B cell (primary cell): ENCODE results near the gene EPHA2. TPM values are rescaled to one million over a fixed set of nuclear protein-coding genes. Genes with fewer than 3 reads are reported as not detected.
A peak's percentile ranks its signal among the peaks of the same experiment; 100 is the strongest.

ENCODE experiments used
- ATAC-seq: fragments of 200-7000 bp; cut with Tn5 transposase; one replicate; pipeline ENCODE4 v1.10.0; 2021; ENCODE audit warnings: low read depth, mild to moderate bottlenecking, moderate number of reproducible peaks, moderate library complexity
- CTCF ChIA-PET: fragments of 350-600 bp; sonication (Branson Sonifier 250); formaldehyde crosslinking; loops from one replicate; lab custom pipeline; 2021; ENCODE audit warnings: antibody characterized with exemption, inconsistent platforms; lab: Charles Lee
- POLR2A ChIA-PET: fragments of 350-600 bp; sonication (Branson Sonifier 250); formaldehyde crosslinking; loops from one replicate; lab custom pipeline; 2021; ENCODE audit warnings: antibody characterized with exemption; lab: Charles Lee
- DNase-seq: peaks from one replicate; pipeline ENCODE4 v3.0.0; 2013
- H2AFZ ChIP-seq: 2 replicates; pipeline ENCODE4 v1.6.1; 2012; ENCODE audit warnings: mild to moderate bottlenecking, low read depth, low read length; ENCODE audit not compliant: insufficient read depth, poor library complexity, severe bottlenecking
- H3K27ac ChIP-seq, 2 donors: 1 replicate in 1 of 2; 2 replicates in 1 of 2; pipeline ENCODE4 v1.5.1; 2012 to 2013; ENCODE audit warnings: low read length in 2 of 2, mild to moderate bottlenecking in 2 of 2, moderate library complexity in 1 of 2
- H3K27me3 ChIP-seq, 4 experiments: fragments of 200-600 bp in 1 of 4; sonication (generic) in 1 of 4; replicated peaks in 1 of 4; 1 replicate in 2 of 4; 2 replicates in 2 of 4; pipeline versions ENCODE4 v1.6.1 to v1.7.0; 2013 to 2016; ENCODE audit warnings: low read length in 3 of 4, mild to moderate bottlenecking in 2 of 4, mixed read lengths in 1 of 4, moderate library complexity in 1 of 4; ENCODE audit not compliant: insufficient read depth in 4 of 4, control insufficient read depth in 3 of 4; ENCODE audit errors: control extremely low read depth in 1 of 4
- H3K36me3 ChIP-seq, 2 experiments: replicated peaks in 1 of 2; 1 replicate in 1 of 2; 2 replicates in 1 of 2; pipeline versions ENCODE4 v1.6.1 to v1.7.1; 2013; ENCODE audit warnings: low read length in 1 of 2; ENCODE audit not compliant: insufficient read depth in 2 of 2, control insufficient read depth in 1 of 2; ENCODE audit errors: control extremely low read depth in 1 of 2, extremely low read depth in 1 of 2
- H3K4me1 ChIP-seq, 2 donors: fragments of 200-600 bp in 1 of 2; sonication (generic) in 1 of 2; 1 replicate in 1 of 2; 2 replicates in 1 of 2; pipeline versions ENCODE4 v1.5.1 to v1.6.1; 2013 to 2017; ENCODE audit warnings: low read length in 2 of 2; ENCODE audit not compliant: control insufficient read depth in 2 of 2, insufficient read depth in 2 of 2
- H3K4me2 ChIP-seq: replicated peaks from 2 replicates; pipeline ENCODE3; 2012; ENCODE audit warnings: mild to moderate bottlenecking, low read depth, low read length; ENCODE audit not compliant: poor library complexity, severe bottlenecking
- H3K4me3 ChIP-seq, 5 experiments: fragments of 200-600 bp in 1 of 5; sonication (generic) in 1 of 5; 1 replicate in 3 of 5; 2 replicates in 2 of 5; pipeline versions ENCODE4 v1.5.1 to v1.7.0; 2011 to 2016; ENCODE audit warnings: low read length in 4 of 5, mild to moderate bottlenecking in 4 of 5, low read depth in 2 of 5, control low read depth in 1 of 5, moderate library complexity in 1 of 5; ENCODE audit not compliant: insufficient read depth in 1 of 5; ENCODE audit errors: control extremely low read depth in 1 of 5, extremely low read depth in 1 of 5
- H3K79me2 ChIP-seq: fragments of 200-600 bp; sonication (generic); one replicate; pipeline ENCODE4 v1.6.0; 2016; ENCODE audit warnings: low read length; ENCODE audit not compliant: control insufficient read depth, insufficient read depth
- H3K9ac ChIP-seq: fragments of 200-600 bp; sonication (generic); 2 replicates; pipeline ENCODE4 v1.6.1; 2017; ENCODE audit warnings: mild to moderate bottlenecking, low read length, moderate library complexity
- H3K9me3 ChIP-seq, 3 donors: one replicate each; pipeline versions ENCODE4 v1.6.1 to v1.7.1; 2013; ENCODE audit warnings: low read length in 2 of 3; ENCODE audit not compliant: control insufficient read depth in 2 of 3, insufficient read depth in 1 of 3; ENCODE audit errors: control extremely low read depth in 1 of 3
- H4K20me1 ChIP-seq: 2 replicates; pipeline ENCODE4 v1.6.0; 2012; ENCODE audit warnings: mild to moderate bottlenecking, low read length; ENCODE audit not compliant: insufficient read depth, control insufficient read depth, poor library complexity, severe bottlenecking
- H3K27ac Mint-ChIP-seq: one replicate; pipeline ENCODE4 v1.8.0; 2021; ENCODE audit warnings: mixed read lengths
- H3K27me3 Mint-ChIP-seq: one replicate; pipeline ENCODE4 v1.8.0; 2021; ENCODE audit warnings: mixed read lengths
- H3K4me1 Mint-ChIP-seq: one replicate; pipeline ENCODE4 v1.8.0; 2021; ENCODE audit warnings: mixed read lengths
- H3K4me3 Mint-ChIP-seq: one replicate; pipeline ENCODE4 v1.8.0; 2021; ENCODE audit warnings: mixed read lengths
- H3K9me3 Mint-ChIP-seq: one replicate; pipeline ENCODE4 v1.8.0; 2022; ENCODE audit warnings: mixed read lengths; ENCODE audit not compliant: insufficient read depth
- EZH2 ChIP-seq: IDR thresholded peaks from 2 replicates; pipeline ENCODE4 v1.6.1; 2012; ENCODE audit warnings: borderline replicate concordance, low read depth, mild to moderate bottlenecking, moderate library complexity, low read length; ENCODE audit not compliant: insufficient read depth, poor library complexity, severe bottlenecking
- WGBS: methylation state at CpG from one replicate; pipeline ENCODE4 v1.1.5; 2013; ENCODE audit warnings: missing lambda C conversion rate; ENCODE audit not compliant: insufficient coverage; 5-methylcytosine and 5-hydroxymethylcytosine counted together
- intact Hi-C: fragments of 100-400 bp; cut with micrococcal nuclease; formaldehyde crosslinking; loops from one replicate; pipeline ENCODE4 v1.10.0; 2022
- polyA plus RNA-seq: library from polyadenylated mRNA; depleted of rRNA; stranded (reverse); fragments of >200 nt; gene quantifications from 2 replicates; pipeline ENCODE4 v1.2.3, GENCODE V29; 2012
- total RNA-seq, 2 donors: library from RNA; stranded (reverse); fragments of 120-200 nt in 1 of 2; gene quantifications; 1 replicate in 1 of 2; 2 replicates in 1 of 2; pipeline versions ENCODE4 v1.2.3 to v1.2.4, GENCODE V29; 2013 to 2022
- TF ChIP-seq, protein P1 (sequence below): fragments of 200-600 bp; IDR thresholded peaks from one replicate; pipeline ENCODE4 v1.8.0; 2022; ENCODE audit warnings: antibody characterized with exemption, mild to moderate bottlenecking

EPHA2 gene
- total and polyA plus RNA-seq, 2 donors (not counting 1 experiment from before 2014, with no cell fraction given), result 0.12 TPM; not detected in 1

GRCh38 chr1:16127676-16128337 lies 28.1 kb downstream of the EPHA2 start:
- H3K27me3 Mint-ChIP-seq, result peaks cover 44% of the 10 kb centered on the region
- 78% methylated on average over 14 of the region's 17 CpGs for WGBS
- no peaks in the 10 kb centered on the region for H4K20me1 ChIP-seq
- POLR2A ChIA-PET, result no interaction called here
- no peak overlapping the region for H3K4me3 ChIP-seq
- DNase-seq (no peak), ATAC-seq (no peak)
- no peaks in the 10 kb centered on the region for H3K9me3 Mint-ChIP-seq
- no peak overlapping the region for H2AFZ ChIP-seq
- intact Hi-C loops, result no loop called here
- H3K27ac ChIP-seq, result no peak overlapping the region
- no peak overlapping the region for H3K27ac Mint-ChIP-seq
- no peak overlapping the region for H3K9ac ChIP-seq
- H3K4me3 Mint-ChIP-seq, result no peak overlapping the region
- peaks cover 0 to 18% (median 3%) of the 10 kb centered on the region in 4 experiments for H3K27me3 ChIP-seq
- no peak overlapping the region for H3K4me2 ChIP-seq
- no peaks in the 10 kb centered on the region for H3K79me2 ChIP-seq
- CTCF ChIA-PET, result no interaction called here
- H3K36me3 ChIP-seq, result no peaks in the 10 kb centered on the region
- no peaks in the 10 kb centered on the region for H3K4me1 Mint-ChIP-seq
- no peaks in the 10 kb centered on the region for H3K9me3 ChIP-seq
- no peaks in the 10 kb centered on the region for H3K4me1 ChIP-seq
- TF ChIP-seq, protein P1, sequence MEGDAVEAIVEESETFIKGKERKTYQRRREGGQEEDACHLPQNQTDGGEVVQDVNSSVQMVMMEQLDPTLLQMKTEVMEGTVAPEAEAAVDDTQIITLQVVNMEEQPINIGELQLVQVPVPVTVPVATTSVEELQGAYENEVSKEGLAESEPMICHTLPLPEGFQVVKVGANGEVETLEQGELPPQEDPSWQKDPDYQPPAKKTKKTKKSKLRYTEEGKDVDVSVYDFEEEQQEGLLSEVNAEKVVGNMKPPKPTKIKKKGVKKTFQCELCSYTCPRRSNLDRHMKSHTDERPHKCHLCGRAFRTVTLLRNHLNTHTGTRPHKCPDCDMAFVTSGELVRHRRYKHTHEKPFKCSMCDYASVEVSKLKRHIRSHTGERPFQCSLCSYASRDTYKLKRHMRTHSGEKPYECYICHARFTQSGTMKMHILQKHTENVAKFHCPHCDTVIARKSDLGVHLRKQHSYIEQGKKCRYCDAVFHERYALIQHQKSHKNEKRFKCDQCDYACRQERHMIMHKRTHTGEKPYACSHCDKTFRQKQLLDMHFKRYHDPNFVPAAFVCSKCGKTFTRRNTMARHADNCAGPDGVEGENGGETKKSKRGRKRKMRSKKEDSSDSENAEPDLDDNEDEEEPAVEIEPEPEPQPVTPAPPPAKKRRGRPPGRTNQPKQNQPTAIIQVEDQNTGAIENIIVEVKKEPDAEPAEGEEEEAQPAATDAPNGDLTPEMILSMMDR, result no peak
- TF ChIP-seq EZH2, result no peak

GRCh38 chr1:16126743-16127515 lies 28.9 kb downstream of the EPHA2 start:
- H3K4me1 ChIP-seq, result no peaks in the 10 kb centered on the region
- ATAC-seq (no peak), DNase-seq (no peak)
- 87% methylated on average over 9 of the region's 12 CpGs for WGBS
- ChIA-PET POLR2A (no interaction called here), CTCF (no interaction called here)
- no peak overlapping the region for H3K4me3 Mint-ChIP-seq
- H3K4me1 Mint-ChIP-seq, result no peaks in the 10 kb centered on the region
- no peaks in the 10 kb centered on the region for H3K36me3 ChIP-seq
- no peak overlapping the region for H2AFZ ChIP-seq
- H3K27me3 Mint-ChIP-seq, result peaks cover 47% of the 10 kb centered on the region
- no peak overlapping the region for H3K4me2 ChIP-seq
- H3K27ac Mint-ChIP-seq, result peak overlapping the region; percentile 20
- peaks cover 0 to 4% (median 0%) of the 10 kb centered on the region in 3 donors for H3K9me3 ChIP-seq
- H3K9me3 Mint-ChIP-seq, result no peaks in the 10 kb centered on the region
- H3K27me3 ChIP-seq, result peaks cover 0 to 27% (median 5%) of the 10 kb centered on the region in 4 experiments
- H3K27ac ChIP-seq, result no peak overlapping the region
- no peak overlapping the region for H3K9ac ChIP-seq
- H3K4me3 ChIP-seq, result no peak overlapping the region
- no peaks in the 10 kb centered on the region for H3K79me2 ChIP-seq
- no peaks in the 10 kb centered on the region for H4K20me1 ChIP-seq
- no peak for TF ChIP-seq EZH2
- TF ChIP-seq, protein P1, result no peak
- intact Hi-C loops, result no loop called here
